Cardiac muscle cell (in vitro differentiated cells and primary cell): ENCODE measurements around the gene PKDCC. TPM values are rescaled to one million over a fixed set of nuclear protein-coding genes. Genes with fewer than 3 reads are reported as not detected.
"Not testable (repeated sequence)": the region's sequence is repeated elsewhere in the genome, so short reads cannot be mapped to it uniquely, and the experiment has no call there.

ENCODE experiments used
- DNase-seq, 2 donors: peaks; one replicate each; pipeline versions ENCODE4 v3.0.0 to v3.0.0-alpha.2; 2010 to 2017; ENCODE audit warnings: low read depth in 1 of 2, low spot score in 1 of 2
- H3K27ac ChIP-seq: fragments of 200-600 bp; sonication (generic); 2 replicates; pipeline ENCODE4 v1.5.1; 2016
- H3K27me3 ChIP-seq: fragments of 200-600 bp; sonication (generic); 2 replicates; pipeline ENCODE4 v1.6.0; 2016; ENCODE audit warnings: control low read depth
- H3K36me3 ChIP-seq: fragments of 200-600 bp; sonication (generic); 2 replicates; pipeline ENCODE4 v1.5.1; 2016; ENCODE audit warnings: control low read depth
- H3K4me1 ChIP-seq: fragments of 200-600 bp; sonication (generic); 2 replicates; pipeline ENCODE4 v1.8.1; 2017; ENCODE audit warnings: low read depth, mild to moderate bottlenecking, mixed run types
- H3K4me3 ChIP-seq: fragments of 200-600 bp; sonication (generic); 2 replicates; pipeline ENCODE4 v1.5.1; 2016; ENCODE audit warnings: mild to moderate bottlenecking
- H3K9me3 ChIP-seq: fragments of 200-600 bp; sonication (generic); 2 replicates; pipeline ENCODE4 v1.5.1; 2017; ENCODE audit warnings: low read depth, mild to moderate bottlenecking, control low read depth
- CTCF ChIP-seq: IDR thresholded peaks from 2 replicates; pipeline ENCODE4 v1.5.1; 2012; ENCODE audit warnings: low read depth, mild to moderate bottlenecking, low read length
- polyA plus RNA-seq: library from polyadenylated mRNA; unstranded; fragments of >200 nt; fragmentation: Nextera tagmentation; extraction: Ambion mirVana; gene quantifications from 2 replicates; pipeline ENCODE4 v1.2.1, GENCODE V29; 2016
- total RNA-seq: library from RNA; depleted of rRNA; stranded (reverse); fragments of >200 nt; gene quantifications from 2 replicates; pipeline ENCODE4 v1.2.3, GENCODE V29; 2016

Gene PKDCC
- total and polyA plus RNA-seq, 2 experiments from 2014 or later = 157 to 228 TPM

DNA sequence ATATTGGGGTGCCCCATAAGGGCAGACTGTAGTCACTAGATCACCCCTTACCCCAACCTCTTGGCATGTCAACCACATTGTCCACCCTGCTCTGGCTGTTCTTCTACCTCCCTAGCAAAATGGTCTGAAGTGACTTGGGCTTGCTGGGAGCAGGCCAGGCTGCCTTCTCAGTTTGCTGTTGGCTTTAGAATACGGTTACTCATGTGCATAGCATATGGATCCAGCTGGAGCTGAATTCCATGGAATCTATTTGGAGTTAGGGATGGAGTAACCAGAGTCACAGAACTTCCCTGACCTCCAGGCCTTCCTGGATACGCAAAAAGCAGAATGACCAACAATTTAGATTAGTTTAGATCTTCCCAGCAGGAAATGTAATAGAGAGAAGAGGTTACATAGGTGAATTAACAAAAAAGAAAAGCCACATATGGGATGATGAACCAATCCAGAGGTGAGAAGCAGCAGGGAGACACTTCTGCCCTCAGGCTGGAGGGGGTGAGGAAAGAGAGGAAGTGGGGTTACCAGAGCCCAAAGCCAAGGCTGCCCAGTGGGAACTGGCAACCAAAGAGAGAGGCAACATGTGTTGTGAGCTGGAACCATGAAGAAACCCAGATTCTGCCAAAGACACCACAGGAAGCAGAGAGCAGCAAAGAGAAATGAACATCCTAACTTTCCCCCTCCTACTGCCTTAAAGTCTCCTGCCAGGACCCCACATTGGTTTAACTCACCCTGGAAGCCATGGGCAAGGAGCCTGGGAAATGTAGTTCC, 26.1 kb downstream of the PKDCC start:
- Histone ChIP-seq H3K27ac (no peak overlapping the region), H3K9me3 (no peaks in the 10 kb centered on the region), H3K27me3 (no peaks in the 10 kb centered on the region), H3K4me3 (no peak overlapping the region), H3K4me1 (peaks cover 16% of the 10 kb centered on the region), H3K36me3 (no peaks in the 10 kb centered on the region)
- DNase-seq = no peak
- TF ChIP-seq CTCF = no peak

GRCh38 chr2:42074661-42075060, 26.8 kb downstream of the PKDCC start:
- H3K36me3 ChIP-seq = no peaks in the 10 kb centered on the region
- H3K9me3 ChIP-seq = no peaks in the 10 kb centered on the region
- no peak overlapping the region for H3K27ac ChIP-seq
- TF ChIP-seq CTCF = peak; percentile 31
- no peaks in the 10 kb centered on the region for H3K27me3 ChIP-seq
- H3K4me3 ChIP-seq = no peak overlapping the region
- DNase-seq = no peak
- H3K4me1 ChIP-seq = peaks cover 16% of the 10 kb centered on the region

- DNase-seq = no peak
- Histone ChIP-seq H3K27ac (no peak overlapping the region), H3K4me1 (peaks cover 16% of the 10 kb centered on the region), H3K4me3 (no peak overlapping the region), H3K9me3 (no peaks in the 10 kb centered on the region), H3K27me3 (no peaks in the 10 kb centered on the region), H3K36me3 (no peaks in the 10 kb centered on the region)
- no peak for TF ChIP-seq CTCF
Observed at GRCh38 chr2:42076357-42077225, 28.8 kb downstream of the PKDCC start.

DNA sequence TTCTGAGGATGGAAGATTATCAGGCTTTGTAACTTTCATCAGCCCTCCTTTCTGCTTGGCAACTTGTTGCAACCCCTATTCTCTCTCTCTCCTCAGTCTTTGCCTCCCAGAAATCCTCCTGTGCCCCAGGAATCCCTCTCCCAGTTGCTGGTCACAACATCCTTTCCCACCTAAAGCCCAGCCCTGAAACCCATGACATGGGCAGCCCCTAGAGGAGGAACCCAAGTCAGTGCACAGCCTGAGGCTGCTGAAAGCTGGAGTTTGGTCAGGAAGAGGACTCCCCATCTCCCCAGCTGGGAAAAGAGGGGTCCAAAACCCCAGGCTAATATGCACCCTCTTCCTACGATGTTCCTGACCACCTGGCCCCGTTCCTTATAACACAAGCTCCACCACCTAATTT, 29.5 kb downstream of the PKDCC start:
- Histone ChIP-seq H3K27me3 (no peaks in the 10 kb centered on the region), H3K36me3 (no peaks in the 10 kb centered on the region), H3K4me3 (no peak overlapping the region), H3K4me1 (peaks cover 10% of the 10 kb centered on the region), H3K9me3 (no peaks in the 10 kb centered on the region), H3K27ac (no peak overlapping the region)
- TF ChIP-seq CTCF = peak; percentile 24
- DNase-seq = peak in 1 of 2 donors; percentile 47

DNA sequence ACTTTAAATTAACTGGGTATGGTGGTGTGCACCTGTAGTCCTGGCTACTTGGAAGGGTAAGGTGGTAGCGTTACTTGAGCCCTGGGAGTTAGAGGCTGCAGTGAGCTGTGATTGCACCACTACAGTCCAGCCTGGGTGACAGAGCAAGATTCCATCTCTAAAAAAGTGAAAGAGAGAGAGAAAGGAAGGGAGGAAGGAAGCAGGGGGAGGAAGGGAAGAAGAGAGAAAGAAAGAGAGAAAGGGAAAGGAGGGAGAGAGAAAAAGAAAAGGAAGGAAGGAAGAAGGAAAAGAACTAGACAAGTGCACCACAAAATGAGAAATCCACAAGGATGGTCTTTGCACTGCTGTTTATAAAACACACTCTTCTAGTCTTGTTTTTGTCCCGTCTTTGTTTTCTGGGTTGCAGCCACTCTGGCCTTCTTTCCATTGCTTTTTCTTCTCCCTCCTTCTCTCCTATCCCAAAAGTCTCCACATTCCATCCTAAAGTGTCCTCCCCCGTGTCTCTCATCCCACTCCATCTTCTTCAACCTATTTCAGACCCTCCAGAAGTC, 32.0 kb downstream of the PKDCC start:
- Histone ChIP-seq H3K27ac (no peak overlapping the region), H3K36me3 (no peaks in the 10 kb centered on the region), H3K9me3 (no peaks in the 10 kb centered on the region), H3K4me3 (no peak overlapping the region), H3K4me1 (no peaks in the 10 kb centered on the region), H3K27me3 (no peaks in the 10 kb centered on the region)
- DNase-seq = no peak
- TF ChIP-seq CTCF = no peak

- not testable (repeated sequence) for H3K4me3 ChIP-seq, H3K36me3 ChIP-seq, H3K4me1 ChIP-seq, H3K9me3 ChIP-seq, H3K27ac ChIP-seq, DNase-seq, H3K27me3 ChIP-seq
Observed at GRCh38 chr2:42081151-42081550, 33.3 kb downstream of the PKDCC start.
